SK-N-SH (cell line): ENCODE results near the gene DSP. TPM values are rescaled to one million over a fixed set of nuclear protein-coding genes. Genes with fewer than 3 reads are reported as not detected.

Experiments
- CTCF ChIA-PET: fragments of 300-600, 350-600 bp; formaldehyde crosslinking; extraction: SDS; loops from one replicate; lab custom pipeline; 2021; lab: Yijun Ruan, JAX
- POLR2A ChIA-PET: fragments of 350-600 bp; sonication (Branson Sonifier 250); formaldehyde crosslinking; extraction: SDS; loops from one replicate; lab custom pipeline; 2020; ENCODE audit warnings: antibody characterized with exemption, inconsistent platforms; lab: Yijun Ruan, JAX
- DNase-seq: peaks from one replicate; pipeline ENCODE4 v3.0.0; 2012
- H2AFZ ChIP-seq: fragments of 200-600 bp; sonication (generic); 2 replicates; pipeline ENCODE4 v1.8.1; 2016; ENCODE audit warnings: antibody characterized with exemption, mild to moderate bottlenecking, low read depth
- H3F3A ChIP-seq: fragments of 200-600 bp; sonication (generic); replicated peaks from 2 replicates; pipeline ENCODE3; 2016; ENCODE audit warnings: antibody characterized with exemption, mild to moderate bottlenecking; ENCODE audit not compliant: insufficient read depth
- H3K27ac ChIP-seq, 2 experiments: fragments of 200-500 bp in 1 of 2; fragments of 200-600 bp in 1 of 2; sonication (Bioruptor generic) in 1 of 2; sonication (generic), shearing (Covaris generic) in 1 of 2; 2 replicates each; pipeline versions ENCODE4 v1.5.1 to v1.6.1; 2014 to 2016; ENCODE audit warnings: low read depth in 2 of 2, inconsistent platforms in 1 of 2, low read length in 1 of 2, mild to moderate bottlenecking in 1 of 2, mixed read lengths in 1 of 2
- H3K27me3 ChIP-seq: fragments of 200-600 bp; sonication (generic), shearing (Covaris generic); 2 replicates; pipeline ENCODE4 v1.6.1; 2016; ENCODE audit warnings: mixed run types; ENCODE audit not compliant: insufficient read depth
- H3K36me3 ChIP-seq, 2 experiments: fragments of 200-500 bp in 1 of 2; fragments of 200-600 bp in 1 of 2; sonication (Bioruptor generic) in 1 of 2; sonication (generic) in 1 of 2; replicated peaks in 1 of 2; 2 replicates each; pipeline versions ENCODE3 to v1.5.1; 2014 to 2016; ENCODE audit warnings: low read length in 1 of 2, mild to moderate bottlenecking in 1 of 2; ENCODE audit not compliant: insufficient read depth in 2 of 2, control insufficient read depth in 1 of 2
- H3K4me1 ChIP-seq, 2 experiments: fragments of 200-500 bp in 1 of 2; fragments of 200-600 bp in 1 of 2; sonication (Bioruptor generic) in 1 of 2; sonication (generic), shearing (Covaris generic) in 1 of 2; 2 replicates each; pipeline versions ENCODE4 v1.5.1 to v1.6.1; 2014 to 2016; ENCODE audit warnings: low read depth in 1 of 2, low read length in 1 of 2, mixed run types in 1 of 2; ENCODE audit not compliant: insufficient read depth in 2 of 2, control insufficient read depth in 1 of 2
- H3K4me2 ChIP-seq: fragments of 200-600 bp; sonication (generic), shearing (Covaris generic); 2 replicates; pipeline ENCODE4 v1.6.1; 2017; ENCODE audit warnings: mixed run types
- H3K4me3 ChIP-seq, 2 experiments: fragments of 200-500 bp in 1 of 2; fragments of 200-600 bp in 1 of 2; sonication (Bioruptor generic) in 1 of 2; sonication (generic), shearing (Covaris generic) in 1 of 2; 2 replicates each; pipeline versions ENCODE4 v1.5.1 to v1.8.1; 2014 to 2016; ENCODE audit warnings: low read depth in 2 of 2, inconsistent platforms in 1 of 2, low read length in 1 of 2, mild to moderate bottlenecking in 1 of 2, mixed read lengths in 1 of 2, moderate library complexity in 1 of 2
- H3K79me2 ChIP-seq: fragments of 200-600 bp; sonication (generic); 2 replicates; pipeline ENCODE4 v1.8.1; 2017; ENCODE audit warnings: mild to moderate bottlenecking; ENCODE audit not compliant: insufficient read depth
- H3K9ac ChIP-seq: fragments of 200-600 bp; sonication (generic); 2 replicates; pipeline ENCODE4 v1.6.1; 2017; ENCODE audit warnings: mixed run types
- H3K9me2 ChIP-seq: fragments of 200-600 bp; sonication (generic); 2 replicates; pipeline ENCODE4 v1.6.1; 2017; ENCODE audit warnings: mixed run types
- H3K9me3 ChIP-seq: fragments of 200-600 bp; sonication (generic); 2 replicates; pipeline ENCODE4 v1.6.1; 2017; ENCODE audit warnings: mixed run types, mild to moderate bottlenecking, moderate library complexity
- H4K20me1 ChIP-seq: fragments of 200-600 bp; sonication (generic); 2 replicates; pipeline ENCODE4 v1.6.1; 2017; ENCODE audit warnings: mild to moderate bottlenecking, mixed run types; ENCODE audit not compliant: insufficient read depth
- ELF1 ChIP-seq: IDR thresholded peaks from 2 replicates; pipeline ENCODE4 v1.4.0; 2012
- GATA2 ChIP-seq: sonication (generic); formaldehyde crosslinking; IDR thresholded peaks from 2 replicates; pipeline ENCODE4 v1.5.0; 2020; ENCODE audit warnings: mild to moderate bottlenecking, missing genetic modification reagents
- MEF2A ChIP-seq: IDR thresholded peaks from 2 replicates; pipeline ENCODE4 v1.4.0; 2012; ENCODE audit warnings: low read depth, borderline replicate concordance
- MXI1 ChIP-seq: IDR thresholded peaks from 2 replicates; pipeline ENCODE4 v1.6.1; 2012; ENCODE audit warnings: mild to moderate bottlenecking, low read depth, low read length, improper control_type of control experiment
- RAD21 ChIP-seq: IDR thresholded peaks from 2 replicates; pipeline ENCODE4 v1.6.1; 2012; ENCODE audit warnings: mild to moderate bottlenecking, low read length
- REST ChIP-seq: IDR thresholded peaks from 2 replicates; pipeline ENCODE4 v1.6.1; 2012; ENCODE audit warnings: mild to moderate bottlenecking, low read depth, low read length, moderate library complexity
- SMC3 ChIP-seq: IDR thresholded peaks from 2 replicates; pipeline ENCODE4 v1.6.1; 2012; ENCODE audit warnings: low read depth, low read length, improper control_type of control experiment
- TAF1 ChIP-seq: IDR thresholded peaks from 2 replicates; pipeline ENCODE4 v1.6.1; 2012; ENCODE audit warnings: low read depth, mild to moderate bottlenecking, low read length, moderate library complexity, borderline replicate concordance
- TCF12 ChIP-seq: IDR thresholded peaks from 2 replicates; pipeline ENCODE4 v1.4.0; 2012
- USF2 ChIP-seq: fragments of 150-350 bp; IDR thresholded peaks from 2 replicates; pipeline ENCODE4 v1.6.1; 2017; ENCODE audit warnings: antibody characterized with exemption, low read length, low read depth, borderline replicate concordance
- YY1 ChIP-seq: IDR thresholded peaks from 2 replicates; pipeline ENCODE4 v1.4.0; 2012; ENCODE audit warnings: low read depth, mild to moderate bottlenecking
- ZBTB33 ChIP-seq: IDR thresholded peaks from 2 replicates; pipeline ENCODE4 v1.4.0; 2012; ENCODE audit warnings: low read depth, borderline replicate concordance
- WGBS: methylation state at CpG from one replicate; pipeline ENCODE4 v1.1.6; 2017; ENCODE audit warnings: low lambda C conversion rate; 5-methylcytosine and 5-hydroxymethylcytosine counted together
- polyA plus RNA-seq, 3 experiments: library from polyadenylated mRNA; depleted of rRNA; stranded (reverse); fragments of >200 nt; gene quantifications; 2 replicates each; pipeline ENCODE4 v1.2.3, GENCODE V29; 2012
- TF ChIP-seq, protein P1 (sequence below): fragments of 150-350 bp; IDR thresholded peaks from 2 replicates; pipeline ENCODE4 v1.6.1; 2016; ENCODE audit warnings: mild to moderate bottlenecking, low read depth, low read length

Gene DSP
- polyA plus RNA-seq, 1 of the 3 experiments (the other 2 are of a cell fraction), result 0.02 TPM

GRCh38 chr6:7587631-7588100, 46.2 kb downstream of the DSP start:
- POLR2A ChIA-PET, result no interaction called here
- Histone ChIP-seq H3K27ac (no peak overlapping the region), H3K9ac (no peak overlapping the region), H3K9me3 (no peaks in the 10 kb centered on the region), H3K27me3 (peaks cover 12% of the 10 kb centered on the region; the same call in 1 of the 2 replicates), H3F3A (peaks cover 3% of the 10 kb centered on the region), H3K4me2 (no peak overlapping the region), H3K4me1 (peaks cover 3 to 10% of the 10 kb centered on the region in 2 experiments; a peak in 3 of 4 replicates), H4K20me1 (peaks cover 21% of the 10 kb centered on the region), H3K79me2 (peaks cover 27% of the 10 kb centered on the region), H2AFZ (no peak overlapping the region), H3K36me3 (no peaks in the 10 kb centered on the region), H3K9me2 (no peaks in the 10 kb centered on the region), H3K4me3 (no peak overlapping the region)
- CTCF ChIA-PET, result no interaction called here
- WGBS, result 71% methylated on average over 3 of the region's 3 CpGs
- DNase-seq, result no peak
- TF ChIP-seq MEF2A (no peak), TCF12 (no peak), MXI1 (no peak), ZBTB33 (no peak), SMC3 (no peak), ELF1 (no peak), USF2 (no peak), TAF1 (no peak), REST (no peak), YY1 (no peak), RAD21 (no peak), GATA2 (CRISPR knock-in tag) (no peak)
- TF ChIP-seq, protein P1, sequence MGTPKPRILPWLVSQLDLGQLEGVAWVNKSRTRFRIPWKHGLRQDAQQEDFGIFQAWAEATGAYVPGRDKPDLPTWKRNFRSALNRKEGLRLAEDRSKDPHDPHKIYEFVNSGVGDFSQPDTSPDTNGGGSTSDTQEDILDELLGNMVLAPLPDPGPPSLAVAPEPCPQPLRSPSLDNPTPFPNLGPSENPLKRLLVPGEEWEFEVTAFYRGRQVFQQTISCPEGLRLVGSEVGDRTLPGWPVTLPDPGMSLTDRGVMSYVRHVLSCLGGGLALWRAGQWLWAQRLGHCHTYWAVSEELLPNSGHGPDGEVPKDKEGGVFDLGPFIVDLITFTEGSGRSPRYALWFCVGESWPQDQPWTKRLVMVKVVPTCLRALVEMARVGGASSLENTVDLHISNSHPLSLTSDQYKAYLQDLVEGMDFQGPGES, result no peak
